NCI-H82 treated with DMSO at 0.1 percent for 48 hours (cell line): ENCODE results near the gene TRRAP.

ENCODE experiments used
- DNase-seq: peaks from one replicate; lab custom pipeline; 2025; ENCODE audit not compliant: unreplicated experiment; lab: John Stamatoyannopoulos, UW

TRRAP gene

DNA sequence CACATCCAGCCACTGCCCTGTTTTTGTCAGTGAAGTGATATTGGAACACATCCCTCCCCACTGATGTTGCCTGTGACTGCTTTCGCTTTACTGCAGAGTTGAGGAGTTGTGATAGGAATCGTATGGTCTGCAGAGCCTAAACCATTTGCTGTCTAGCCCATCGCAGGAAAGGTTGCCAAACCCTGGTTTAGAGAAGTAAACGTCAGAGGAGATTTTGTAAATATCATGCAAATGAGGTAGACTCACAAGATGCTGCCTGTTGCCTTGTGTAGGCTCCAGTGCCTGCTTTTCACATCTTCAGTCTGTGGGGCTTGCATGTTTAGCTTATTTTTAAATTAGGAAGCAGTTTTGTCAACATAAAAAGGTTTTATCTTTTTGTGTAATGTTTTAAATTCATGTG is 107.1 kb downstream of the TRRAP start:
- no peak for DNase-seq

DNA sequence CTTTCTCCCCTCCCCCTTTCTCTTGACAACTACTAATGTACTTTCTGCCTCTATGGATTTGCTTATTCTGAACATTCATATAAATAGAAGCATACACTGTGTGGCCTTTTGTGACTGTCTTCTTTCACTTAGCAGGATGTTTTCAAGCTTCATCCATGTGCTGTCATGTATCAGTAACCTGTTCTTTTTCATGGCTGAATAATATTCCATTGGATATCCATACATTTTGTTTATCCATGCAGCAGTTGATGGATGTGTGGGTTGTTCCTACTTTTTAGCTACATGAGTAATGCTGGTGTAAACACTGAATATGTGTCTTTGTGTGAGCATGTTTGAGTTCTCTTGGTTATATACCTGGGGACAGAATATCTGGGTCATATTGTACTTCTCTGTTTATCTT is 107.6 kb downstream of the TRRAP start:
- no peak for DNase-seq

DNA sequence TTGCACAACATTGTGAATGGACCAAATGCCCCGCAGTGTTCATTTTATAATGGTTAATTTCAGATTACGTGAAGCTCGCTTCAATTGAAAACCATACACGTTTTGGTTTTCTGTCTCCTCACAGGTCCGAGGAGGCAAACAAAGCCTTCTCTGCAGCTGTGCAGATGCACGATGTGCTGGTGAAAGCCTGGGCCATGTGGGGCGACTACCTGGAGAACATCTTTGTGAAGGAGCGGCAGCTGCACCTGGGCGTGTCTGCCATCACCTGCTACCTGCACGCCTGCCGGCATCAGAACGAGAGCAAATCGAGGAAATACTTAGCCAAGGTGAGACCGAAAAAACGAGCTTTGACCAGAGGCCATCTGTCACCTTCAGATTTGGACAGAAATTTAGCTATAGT is 110.3 kb downstream of the TRRAP start:
- DNase-seq: no peak

DNA sequence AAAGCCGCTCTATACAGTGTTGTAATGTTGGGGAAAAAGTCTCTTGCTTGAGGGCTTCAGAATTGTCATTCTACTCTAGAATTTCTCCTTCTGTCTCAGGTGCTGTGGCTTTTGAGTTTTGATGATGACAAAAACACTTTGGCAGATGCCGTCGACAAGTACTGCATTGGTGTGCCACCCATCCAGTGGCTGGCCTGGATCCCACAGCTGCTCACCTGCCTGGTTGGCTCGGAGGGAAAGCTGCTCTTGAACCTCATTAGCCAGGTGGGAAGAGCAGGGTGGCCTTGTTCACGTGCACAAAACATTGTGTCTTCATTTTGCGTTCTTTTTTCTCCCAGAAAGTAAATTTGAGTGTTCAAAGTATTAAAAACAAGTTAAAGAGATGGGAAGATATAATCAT is 112.0 kb downstream of the TRRAP start:
- DNase-seq: no peak

DNA sequence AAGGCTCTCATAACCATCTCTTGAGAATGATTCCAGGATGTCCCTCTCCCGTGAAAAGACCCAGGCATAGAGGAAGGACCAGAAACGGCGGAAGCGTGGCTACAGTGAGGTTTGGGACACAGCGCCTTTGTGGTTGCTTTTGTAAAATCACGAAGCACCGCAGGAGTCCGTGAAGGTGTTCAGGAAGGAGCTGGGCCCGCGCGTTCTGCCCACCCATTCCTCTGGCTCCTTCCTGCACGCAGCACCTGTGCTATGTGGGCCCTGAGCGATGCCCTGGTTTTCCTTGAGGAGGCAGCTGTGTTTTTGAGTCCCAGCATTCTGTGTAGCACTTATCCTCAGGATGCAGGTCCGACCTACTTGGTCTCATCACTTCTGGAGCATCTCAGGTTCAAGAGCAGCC is 112.8 kb downstream of the TRRAP start:
- no peak for DNase-seq

DNA sequence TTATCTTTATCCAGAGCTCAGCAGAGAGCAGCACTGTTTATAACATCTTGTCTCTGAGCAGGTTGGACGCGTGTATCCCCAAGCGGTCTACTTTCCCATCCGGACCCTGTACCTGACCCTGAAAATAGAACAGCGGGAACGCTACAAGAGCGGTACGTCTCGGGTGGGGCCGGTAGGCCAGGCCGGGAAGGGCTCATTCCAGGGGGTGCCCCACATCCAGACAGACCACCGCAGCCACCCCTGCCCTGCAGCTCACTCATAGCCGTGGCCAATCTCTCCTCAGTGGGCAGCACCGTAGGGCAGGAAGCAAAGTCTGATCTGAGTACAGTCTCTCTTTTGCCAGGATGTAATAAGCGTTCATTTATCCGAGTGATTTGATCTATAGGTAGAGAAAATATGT is 113.7 kb downstream of the TRRAP start:
- no peak for DNase-seq

DNA sequence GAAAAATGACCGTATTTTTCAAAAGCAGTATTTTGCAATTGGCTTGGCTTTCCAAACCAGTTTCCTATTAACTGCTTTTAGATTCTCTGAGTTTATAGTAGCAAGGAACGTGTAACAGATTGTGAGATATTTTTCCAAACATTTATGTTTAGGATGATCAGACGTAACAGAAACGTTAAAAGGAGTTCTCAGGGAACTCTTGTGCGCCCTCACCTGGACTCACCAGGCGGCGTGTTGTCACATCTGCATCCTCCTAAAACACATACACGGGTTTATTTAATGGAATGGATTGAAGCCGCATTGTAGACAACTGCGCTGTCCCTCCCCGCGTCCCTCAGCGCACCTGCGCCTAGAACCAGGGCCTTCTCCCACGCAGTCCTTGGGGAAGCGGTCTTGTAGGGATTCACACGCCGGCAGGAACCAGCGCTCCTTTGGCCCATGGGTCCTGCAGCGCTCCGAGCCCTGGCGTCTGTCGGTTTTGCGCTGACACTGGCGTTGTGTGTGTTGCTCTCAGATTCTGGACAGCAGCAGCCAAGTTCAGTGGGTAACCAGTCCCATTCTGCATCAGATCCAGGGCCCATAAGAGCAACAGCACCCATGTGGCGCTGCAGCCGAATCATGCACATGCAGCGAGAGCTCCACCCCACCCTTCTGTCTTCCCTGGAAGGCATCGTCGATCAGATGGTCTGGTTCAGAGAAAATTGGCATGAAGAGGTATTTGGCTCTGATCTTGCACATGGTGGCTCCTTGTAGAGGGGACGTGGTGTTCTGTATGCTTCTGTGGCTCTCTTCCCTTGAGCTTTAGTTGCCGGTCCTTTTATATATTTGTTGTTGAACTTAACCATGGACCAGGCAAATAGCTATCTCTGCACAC is 114.9 kb downstream of the TRRAP start:
- DNase-seq: no peak

DNA sequence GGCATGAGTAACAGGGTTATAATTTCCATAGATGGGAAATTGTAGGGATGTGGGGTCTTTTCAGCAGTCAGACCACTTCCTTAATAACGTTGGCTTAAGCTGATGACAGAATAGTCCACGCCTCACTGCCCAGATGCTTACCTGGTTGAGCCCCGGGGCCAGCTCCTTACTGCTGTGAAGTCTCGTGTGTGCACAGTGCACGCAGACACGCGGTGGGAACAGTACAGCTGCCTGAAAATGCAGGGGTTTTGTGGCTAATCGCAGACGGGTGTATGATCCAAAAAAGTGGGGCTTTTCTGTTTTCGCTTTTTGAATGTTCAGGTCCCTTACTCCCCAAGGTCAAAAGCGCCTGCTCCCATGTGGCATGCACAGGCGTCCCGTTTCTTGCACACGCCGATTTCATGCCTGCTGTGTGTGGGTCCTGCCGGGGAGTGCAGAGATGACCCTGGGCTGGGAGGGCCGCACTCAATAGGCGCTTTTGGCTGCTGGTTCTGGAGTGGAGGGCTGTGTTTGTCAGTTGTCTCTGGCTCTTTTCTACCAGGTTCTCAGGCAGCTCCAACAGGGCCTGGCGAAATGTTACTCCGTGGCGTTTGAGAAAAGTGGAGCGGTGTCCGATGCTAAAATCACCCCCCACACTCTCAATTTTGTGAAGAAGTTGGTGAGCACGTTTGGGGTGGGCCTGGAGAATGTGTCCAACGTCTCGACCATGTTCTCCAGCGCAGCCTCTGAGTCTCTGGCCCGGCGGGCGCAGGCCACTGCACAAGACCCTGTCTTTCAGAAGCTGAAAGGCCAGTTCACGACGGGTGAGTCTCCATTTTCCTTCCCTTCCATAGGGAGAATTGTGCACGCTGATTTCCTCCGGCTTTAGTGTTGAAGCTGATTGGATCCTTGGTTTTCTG is 116.0 kb downstream of the TRRAP start:
- no peak for DNase-seq

DNA sequence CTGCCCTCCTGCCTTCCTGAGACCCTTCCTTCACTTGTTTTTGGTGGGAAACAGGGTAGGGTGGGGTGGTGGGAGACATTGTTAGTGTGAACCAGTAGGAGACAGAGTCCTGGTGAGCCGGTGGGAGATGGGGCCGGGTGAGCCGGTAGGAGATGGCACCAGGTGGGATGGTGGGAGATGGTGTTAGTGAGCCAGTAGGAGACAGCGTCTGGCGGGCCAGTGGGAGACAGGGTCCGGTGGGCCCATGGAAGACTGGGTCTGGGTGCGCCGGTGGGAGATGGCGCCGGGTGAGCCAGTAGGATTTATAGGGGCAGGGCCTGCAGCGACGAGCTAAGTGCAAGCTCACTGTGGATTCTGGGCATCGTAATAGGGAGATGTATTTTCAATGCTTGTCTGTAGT is 116.8 kb downstream of the TRRAP start:
- DNase-seq: no peak

DNA sequence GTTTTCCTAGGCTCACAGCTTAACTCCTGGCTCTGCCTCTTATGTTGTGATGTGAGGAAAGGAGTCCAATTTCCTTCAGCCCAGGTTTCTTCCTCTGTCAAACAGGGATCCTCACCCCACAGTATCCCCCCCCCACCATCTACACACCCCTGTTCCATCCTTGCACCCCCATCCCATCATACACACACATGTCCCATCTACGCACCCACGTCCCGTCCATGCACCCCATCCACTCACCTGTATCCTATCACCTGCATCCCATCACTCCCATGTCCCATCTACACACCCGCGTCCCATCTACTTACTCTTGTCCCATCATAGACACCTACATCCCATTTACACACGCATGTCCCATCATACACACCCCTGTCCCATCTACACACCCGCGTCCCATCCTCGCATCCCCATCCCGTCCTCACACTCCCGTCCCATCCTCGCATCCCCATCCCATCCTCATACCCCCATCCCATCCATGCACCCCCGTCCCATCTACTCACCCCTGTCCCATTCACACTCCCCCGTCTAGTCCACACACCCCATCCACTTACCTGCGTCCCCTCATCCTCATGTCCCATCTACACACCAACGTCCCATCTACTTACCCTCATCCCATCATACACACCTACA is 117.3 kb downstream of the TRRAP start:
- no peak for DNase-seq

DNA sequence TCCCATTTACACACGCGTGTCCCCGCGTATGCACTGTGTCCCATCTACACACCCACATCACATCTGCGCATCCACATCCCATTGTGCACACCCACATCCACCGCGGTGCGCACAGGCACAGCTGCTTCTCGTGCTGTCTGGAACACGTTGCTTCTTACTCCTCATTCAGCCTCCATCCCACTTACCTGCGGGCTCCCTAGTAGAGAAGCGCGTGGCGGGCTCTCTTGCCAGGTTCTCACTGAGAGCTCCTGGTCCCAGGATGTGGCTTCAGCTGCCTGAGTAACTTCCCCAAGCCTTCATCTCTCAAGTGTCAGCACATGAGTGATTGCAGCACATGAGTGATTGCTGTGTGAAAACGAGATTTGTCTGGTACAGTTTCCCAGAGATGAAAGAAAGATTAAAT is 117.8 kb downstream of the TRRAP start:
- DNase-seq: no peak

DNA sequence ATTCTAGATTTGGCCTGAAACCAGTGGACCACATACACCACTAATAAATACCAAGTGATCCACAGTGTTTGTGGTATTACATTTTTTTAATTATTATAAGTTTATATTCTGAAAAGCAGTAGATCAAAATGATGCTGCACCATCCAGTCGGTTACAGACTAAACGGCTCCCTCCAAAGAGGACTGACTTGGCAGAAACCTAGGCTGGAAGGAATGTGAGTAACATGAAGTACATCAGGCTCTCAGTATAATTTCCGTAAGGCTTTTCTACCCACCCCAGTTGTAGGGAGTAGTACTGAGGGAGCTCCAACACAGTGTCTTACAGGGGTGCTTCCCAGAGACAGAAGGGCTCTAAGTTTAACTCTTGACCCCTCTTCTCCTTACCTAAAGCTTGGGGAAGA is 119.5 kb downstream of the TRRAP start:
- DNase-seq: no peak

DNA sequence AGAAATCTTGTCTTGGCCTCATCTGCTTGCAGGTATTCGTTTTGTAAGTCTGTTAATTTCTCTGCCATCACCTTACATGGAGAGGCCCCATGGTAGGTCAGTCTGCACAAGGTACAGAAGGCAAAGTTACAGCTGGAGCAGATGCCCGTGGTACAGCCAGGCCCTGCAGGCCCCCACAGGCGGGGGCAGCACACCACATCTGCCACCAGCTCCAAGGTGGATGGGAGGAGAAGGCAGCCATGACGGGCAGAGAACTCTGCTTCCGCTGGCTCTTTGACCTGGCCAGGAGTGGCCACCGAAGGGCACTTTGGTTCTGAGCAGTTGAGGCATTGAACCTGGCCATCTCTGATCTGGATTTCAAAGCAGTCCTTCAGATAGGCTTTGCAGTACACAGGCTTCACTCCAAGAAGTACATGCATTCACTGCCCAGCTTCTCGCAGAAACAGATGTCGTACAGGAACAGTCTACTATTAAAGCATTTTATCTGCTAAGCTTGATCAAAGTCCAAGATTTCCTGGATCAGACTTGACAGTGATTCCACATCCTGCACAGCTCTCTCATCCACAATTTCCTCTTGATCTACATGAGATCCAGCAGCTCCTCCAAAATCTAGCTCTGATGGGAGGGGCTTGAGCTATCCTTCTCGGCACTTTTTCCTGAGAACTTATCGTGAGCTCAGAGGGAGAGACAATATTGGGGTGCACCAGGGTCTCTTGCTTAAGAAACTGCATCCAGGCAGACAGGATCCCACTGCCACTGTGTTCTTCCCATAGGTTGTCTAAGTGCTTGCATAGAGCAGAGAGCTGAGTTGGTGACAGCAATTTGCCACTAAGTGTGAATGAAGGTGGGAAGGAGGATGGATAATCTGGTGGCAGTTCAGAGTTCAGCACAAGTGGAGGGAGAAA is 120.7 kb downstream of the TRRAP start:
- DNase-seq: no peak

DNA sequence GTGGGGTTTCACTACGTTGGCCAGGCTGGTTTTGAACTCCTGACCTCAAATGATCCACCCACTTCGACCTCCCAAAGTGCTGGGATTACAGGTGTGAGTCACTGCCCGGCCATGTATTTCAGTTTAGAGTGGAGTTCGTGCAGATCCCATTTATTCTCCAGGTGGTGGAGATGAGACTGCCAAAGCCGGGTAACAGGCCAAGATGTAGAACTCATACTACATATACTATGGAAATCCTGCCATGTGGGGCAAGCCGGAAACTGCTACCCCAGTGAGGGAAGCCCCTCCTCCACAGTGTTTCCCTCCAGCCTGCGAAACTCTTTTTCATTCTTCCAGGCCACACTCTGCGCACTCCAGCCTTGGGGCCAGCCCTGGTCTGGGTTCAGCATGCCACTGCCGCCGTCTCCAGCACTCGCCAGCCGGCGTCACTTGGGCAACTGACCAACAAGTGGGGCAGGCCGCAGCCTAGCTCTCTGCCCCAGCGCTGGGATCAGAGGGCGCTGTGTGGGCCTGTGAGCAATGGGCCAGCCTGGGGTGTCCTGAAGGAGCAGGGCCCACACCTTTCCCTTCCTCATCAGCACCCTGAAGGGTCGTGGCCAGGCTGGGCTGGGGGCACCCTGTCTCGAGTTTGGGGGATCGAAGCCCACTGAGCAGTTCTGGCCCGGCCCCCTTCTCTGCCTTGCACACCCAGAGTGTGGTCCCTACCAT is 122.0 kb downstream of the TRRAP start:
- DNase-seq: no peak

DNA sequence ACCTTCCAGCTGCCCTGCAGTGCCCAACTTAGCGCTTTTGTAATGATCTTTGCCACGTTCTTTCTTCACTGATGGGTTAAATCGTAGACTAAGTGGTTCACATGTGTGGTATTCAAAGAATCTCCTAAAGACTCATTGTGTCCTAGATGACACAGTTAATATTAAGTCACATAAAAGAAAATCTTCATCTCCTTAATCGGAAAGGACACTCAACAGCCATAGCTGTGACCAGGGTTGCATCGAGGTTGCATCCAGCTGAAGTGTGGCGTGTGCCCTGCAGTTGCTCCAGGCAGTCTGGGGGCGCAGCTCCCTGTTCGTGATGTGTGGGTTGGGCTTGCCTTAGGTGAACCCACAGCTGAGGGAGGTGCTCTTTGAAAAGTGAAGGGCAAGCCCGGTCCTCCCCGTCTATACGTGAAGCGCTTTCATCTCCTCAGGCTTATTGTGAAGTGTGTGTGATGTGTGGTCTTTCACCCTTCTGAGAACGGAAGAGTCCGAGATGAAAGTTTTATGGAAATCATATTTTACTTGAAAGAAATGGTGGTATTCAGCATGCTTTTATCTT is 122.7 kb downstream of the TRRAP start:
- no peak for DNase-seq

DNA sequence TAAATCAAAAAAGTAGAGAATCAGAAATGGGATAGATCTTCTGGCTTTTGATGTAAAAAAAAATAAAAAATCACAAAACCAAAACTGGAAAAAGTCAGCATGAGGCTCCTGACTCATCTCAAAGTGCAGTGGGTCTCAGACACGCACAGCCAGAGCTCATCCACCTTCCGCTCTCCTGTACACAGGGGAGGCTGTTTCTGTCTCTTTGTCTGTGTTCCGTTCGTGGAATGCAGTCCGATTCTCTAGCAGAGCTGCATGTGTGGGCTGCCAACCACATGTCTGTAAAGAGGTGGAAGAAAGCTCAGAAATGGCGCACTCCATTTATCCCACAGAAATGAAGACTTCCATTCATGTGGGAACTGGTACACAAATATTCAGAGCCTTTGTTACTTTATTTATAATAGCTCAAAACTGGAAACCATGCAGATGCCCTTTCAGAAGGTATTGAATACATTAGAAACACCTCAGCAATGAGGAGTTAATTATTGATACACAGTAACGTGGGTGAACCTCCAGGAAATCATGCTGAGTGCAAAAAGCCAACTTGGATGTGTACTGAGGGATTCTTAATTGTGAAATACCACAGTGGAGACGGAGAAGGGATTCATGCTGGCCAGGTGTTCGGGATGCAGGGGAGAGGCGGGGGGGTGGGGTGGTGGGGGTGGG is 123.3 kb downstream of the TRRAP start:
- DNase-seq: no peak

DNA sequence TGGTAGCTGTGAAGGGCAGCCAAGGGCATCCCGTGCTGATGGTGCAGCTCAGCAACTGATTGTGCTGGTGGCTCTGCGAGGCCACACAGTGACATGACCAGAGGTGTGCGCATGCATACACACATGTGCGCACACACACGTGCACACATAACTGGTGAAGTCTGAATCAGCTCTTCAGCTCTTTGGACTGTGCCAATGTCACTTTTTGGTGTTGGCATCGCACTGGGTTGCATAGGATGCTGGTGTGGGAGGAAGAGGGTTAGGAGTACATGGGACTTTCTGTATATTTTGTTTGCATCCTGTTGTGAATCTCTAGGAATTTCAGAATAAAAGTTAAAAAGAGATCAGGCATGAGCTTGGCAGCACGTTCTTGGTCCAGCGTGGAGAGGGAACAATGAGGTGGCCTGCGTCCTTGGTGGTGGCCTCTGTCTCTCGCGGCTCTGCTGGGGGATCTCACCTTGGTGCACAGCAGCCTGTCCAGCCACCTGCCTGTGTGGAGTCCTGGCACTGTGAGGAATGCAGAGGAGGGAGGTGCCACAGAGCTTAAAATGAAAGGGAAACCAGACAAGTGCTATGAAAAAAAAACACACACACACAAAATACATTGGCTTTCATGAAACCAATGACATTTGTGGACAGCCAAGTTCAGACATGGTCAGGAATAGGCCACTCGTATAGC is 124.0 kb downstream of the TRRAP start:
- no peak for DNase-seq

DNA sequence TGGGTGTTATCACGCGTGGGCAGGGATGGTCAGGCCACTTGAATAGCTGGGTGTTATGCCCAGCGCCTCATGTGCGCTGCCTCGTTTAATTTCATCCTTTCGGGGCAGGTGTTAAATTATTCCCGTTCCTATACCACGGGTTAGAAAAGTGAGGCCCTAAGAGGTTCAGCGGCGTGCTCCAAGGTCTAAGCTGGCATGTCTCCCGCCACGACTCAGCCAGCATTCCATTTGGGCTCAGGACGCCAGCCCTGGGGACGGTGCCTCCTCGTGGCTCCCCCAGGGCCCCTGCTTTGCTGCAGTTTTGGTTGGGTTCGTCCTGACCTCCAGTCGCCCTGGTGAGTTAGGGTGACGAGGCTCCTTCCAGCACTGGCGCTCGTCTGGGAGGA is 124.5 kb downstream of the TRRAP start:
- no peak for DNase-seq

DNA sequence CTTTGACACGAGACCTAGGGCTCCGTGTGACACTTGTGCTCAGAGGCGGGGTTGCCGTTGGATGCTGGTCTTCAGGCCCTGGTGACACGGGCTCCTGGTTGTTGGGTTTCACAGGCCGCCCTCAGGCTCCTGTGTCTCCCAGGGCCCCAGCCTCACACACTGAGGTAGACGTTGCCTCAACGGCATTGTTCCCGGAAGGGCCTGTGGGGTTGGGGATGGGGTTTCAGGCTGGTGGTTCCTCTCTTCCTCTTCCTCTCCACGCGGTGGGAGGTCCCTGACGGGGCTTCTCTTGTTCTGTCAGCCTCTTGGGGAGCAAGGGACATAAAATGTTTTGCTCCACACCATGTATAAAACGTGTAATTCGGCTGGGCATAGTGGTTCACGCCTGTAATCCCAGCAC is 125.1 kb downstream of the TRRAP start:
- DNase-seq: no peak
